IPS DF 19.7 (cell line): ENCODE results near the gene SLC27A4.

Experiments
- DNase-seq: peaks from one replicate; pipeline ENCODE4 v3.0.0-alpha.2; 2013; ENCODE audit warnings: low read depth, low spot score

SLC27A4 gene

DNA sequence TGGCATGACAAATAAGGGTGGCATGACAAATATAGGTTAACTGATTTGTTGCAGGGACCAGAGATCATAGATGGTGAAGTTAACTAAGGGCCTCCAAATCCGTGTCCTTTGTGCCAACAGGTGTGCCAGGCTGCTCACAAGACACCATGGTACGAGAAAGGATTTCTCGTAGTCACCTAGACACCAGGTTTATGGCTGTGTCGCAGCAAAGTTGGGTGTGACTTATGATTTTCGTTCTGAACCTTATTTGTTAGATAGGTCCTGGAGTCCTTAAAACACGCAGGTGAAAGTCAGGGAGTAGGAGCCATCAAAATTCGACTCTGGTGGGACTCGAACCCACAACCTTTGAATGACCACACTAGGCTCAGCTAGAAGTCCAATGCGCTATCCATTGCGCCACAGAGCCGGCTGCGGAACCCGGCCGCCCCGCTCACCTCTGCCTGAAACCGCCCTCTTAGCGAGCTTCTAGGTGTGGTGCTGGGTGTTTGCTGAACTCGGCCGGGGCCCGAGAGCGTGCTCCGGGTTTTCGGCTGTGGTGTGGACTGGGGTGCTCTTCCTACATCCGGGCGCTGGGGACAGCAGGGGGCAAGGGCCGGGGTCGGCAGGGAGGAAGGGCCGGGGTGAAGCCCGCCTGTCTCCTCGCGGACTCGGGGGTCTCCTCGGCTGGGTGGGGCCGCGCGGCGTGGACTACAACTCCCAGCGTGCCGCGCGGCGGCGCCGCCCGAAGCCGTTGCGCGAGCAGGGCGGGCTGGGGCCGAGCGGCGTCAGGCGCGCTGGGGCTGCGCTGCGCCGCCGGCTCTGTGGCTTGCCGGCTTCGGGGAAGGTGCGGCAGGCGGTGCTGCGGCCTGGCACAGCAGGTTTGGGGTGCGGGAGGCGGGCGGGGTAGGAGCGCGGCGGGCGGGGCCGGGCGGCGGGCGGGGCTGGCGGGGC, at the start of gene SLC27A4:
SLC27A4 (plus strand) TSS at position 767 of the 930 bp plus-strand sequence. CDS start 2,606 bp downstream, outside the sequence.
- peak; percentile 82 for DNase-seq

DNA sequence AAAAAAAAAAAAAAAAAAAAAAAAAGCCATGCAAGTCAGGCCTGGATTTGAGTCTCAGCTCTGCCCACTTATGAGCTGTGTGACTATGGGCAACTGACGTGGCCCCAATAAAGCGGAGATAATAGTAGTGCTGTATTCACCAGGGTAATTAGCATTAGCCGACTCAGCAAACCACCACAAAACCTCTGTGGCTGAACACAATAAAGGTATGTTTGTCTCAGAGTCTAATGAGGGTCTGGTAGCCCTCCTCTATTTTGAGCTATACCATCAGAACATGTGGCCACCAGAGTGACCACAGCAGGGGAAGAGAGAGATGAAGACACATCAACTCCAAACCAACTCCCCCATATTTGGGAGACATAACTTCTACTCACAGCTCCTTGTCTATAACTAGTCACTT, 48.3 kb upstream of the SLC27A4 start:
- no peak for DNase-seq

DNA sequence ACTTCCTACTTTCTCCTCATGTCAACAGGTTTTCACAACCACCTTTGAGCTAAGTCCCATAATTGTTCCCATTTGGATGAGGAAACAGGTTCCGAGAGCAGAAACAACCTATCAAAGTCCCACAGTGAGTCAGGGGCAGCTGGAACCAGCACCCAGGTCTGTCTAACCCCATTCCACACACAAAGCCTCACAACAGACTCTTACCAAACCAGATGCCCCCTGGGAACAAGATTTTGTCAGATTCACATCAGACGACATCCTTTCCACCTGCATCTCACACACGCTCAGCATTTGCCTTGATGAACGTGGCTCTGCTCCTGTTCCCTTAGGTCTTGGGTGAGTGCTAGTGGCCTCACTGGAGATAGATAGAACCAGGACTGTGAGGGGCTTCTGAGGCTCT, 47.2 kb upstream of the SLC27A4 start:
- no peak for DNase-seq

DNA sequence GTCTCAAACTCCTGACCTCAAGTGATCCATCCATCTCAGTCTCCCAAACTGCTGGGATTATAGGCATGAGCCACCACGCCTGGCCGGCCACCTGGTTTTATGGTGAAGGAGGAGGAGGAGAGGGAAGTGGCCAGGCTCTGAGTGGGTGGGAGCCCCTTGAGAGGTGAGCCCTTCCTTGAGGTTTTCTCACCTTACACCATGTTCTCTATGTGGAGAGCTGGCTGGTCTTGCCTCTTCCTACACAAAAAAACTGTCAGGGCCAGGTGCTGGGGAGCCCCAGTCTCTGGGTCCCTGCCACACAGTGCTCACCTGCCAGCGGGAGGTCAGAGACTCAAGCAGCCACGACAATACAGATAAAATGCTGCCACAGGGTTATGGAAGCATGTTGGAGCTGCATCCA, 46.2 kb upstream of the SLC27A4 start:
- DNase-seq, result no peak

DNA sequence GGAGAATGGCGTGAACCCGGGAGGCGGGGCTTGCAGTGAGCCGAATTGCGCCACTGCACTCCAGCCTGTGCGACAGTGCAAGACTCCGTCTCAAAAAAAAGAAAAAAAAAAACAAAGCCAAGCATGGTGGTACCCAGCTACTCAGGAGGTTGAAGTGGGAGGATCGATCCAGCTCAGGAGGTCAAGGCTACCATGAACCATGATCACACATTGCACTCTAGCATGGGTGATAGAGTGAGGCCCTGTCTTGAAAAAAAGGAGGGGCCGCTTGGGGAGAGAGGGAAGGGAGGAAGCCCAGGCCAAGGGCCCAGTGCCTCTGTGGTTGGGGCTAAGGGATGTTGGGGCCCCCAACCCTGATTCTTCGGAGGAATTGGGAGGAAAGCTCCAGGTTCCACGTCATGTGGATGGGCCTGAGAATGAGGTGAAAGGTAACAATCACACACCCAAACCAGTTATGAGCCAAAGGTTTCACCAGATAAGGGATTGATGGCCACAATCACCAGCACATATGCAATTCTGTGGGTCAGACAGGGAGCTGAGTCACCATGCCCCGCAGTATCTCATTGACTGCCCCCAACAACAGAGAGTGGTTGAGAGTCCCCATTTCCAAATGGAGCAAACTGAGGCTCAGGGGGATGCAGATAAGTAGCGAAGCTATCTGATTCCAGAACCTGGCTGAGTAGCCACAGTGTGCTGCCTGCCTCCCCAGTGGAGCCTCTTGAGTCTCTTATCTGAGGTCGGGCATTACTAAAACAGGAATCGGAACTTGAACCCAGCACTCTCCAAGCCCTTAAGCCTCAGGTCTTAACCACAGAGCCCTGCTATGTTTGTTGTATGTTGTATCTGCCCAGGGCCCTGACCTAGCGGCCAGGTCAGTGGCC, 43.7 kb upstream of the SLC27A4 start:
- no peak for DNase-seq

DNA sequence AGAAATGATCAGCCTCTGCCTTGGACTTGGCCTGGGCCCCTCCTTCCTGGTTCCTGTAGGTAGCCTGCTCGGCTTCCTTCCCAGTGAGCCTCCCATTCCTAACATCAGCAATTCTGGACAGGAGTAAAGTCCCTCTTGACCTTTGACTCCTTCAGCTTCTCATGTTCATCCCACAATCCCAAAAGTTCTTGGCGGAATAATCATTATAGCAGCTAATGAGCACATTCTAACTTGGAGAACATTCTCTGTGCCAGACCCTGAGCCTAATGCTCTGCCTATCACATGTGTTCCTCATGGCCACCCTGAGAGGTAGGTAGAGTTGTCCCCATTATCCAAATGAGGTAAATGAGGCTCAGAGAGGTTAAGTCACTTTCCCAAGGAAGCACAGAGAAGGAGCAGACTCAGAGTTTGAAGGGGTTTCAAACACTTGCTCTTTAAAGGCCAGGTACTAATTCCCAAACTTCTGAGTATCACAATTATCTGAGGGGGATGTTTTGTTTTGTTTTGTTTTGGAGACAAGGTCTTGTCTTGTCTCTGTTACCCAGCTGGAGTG, 43.0 kb upstream of the SLC27A4 start:
- no peak for DNase-seq

DNA sequence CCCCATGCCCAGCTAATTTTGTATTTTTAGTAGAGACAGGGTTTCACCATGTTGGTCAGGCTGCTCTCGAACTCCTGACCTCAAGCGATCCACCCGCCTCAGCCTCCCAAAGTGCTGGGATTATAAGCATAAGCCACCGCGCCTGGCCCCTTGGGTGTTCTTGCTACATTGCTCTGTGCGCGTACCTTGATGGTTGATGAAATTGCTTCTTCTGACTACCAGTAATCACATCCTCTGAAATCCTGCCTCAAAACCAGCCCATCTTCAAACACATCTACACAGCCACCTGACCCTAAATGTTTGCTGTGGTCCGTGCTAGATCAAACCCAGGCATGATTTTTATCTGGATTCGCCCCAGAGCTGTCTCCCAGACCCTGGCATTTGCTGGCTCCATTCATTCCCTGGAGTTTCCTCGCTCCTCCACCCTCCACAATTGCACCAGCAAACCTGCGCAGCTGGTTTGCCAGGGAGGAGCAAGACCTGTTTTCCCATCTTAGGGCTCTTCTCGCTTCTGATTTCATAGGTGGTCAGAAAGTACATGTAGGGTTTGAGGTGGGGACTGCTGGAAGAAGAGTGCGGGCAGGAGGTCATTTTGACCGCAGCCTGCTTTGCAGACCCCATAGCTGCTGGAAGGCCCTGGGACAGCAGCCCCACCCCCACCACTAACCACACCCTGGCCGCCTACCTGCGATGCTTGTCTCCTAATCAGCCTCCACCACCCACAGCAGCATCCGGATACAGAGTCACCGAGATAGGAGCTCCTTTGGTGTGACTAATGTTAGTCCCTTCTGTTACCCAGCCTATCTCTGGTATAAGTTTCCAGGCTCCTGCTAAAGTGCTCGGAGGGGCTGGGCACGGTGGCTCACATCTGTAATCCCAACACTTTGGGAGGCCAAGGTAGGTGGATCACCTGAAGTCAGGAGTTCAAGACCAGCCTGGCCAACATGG, 41.5 kb upstream of the SLC27A4 start:
- no peak for DNase-seq

DNA sequence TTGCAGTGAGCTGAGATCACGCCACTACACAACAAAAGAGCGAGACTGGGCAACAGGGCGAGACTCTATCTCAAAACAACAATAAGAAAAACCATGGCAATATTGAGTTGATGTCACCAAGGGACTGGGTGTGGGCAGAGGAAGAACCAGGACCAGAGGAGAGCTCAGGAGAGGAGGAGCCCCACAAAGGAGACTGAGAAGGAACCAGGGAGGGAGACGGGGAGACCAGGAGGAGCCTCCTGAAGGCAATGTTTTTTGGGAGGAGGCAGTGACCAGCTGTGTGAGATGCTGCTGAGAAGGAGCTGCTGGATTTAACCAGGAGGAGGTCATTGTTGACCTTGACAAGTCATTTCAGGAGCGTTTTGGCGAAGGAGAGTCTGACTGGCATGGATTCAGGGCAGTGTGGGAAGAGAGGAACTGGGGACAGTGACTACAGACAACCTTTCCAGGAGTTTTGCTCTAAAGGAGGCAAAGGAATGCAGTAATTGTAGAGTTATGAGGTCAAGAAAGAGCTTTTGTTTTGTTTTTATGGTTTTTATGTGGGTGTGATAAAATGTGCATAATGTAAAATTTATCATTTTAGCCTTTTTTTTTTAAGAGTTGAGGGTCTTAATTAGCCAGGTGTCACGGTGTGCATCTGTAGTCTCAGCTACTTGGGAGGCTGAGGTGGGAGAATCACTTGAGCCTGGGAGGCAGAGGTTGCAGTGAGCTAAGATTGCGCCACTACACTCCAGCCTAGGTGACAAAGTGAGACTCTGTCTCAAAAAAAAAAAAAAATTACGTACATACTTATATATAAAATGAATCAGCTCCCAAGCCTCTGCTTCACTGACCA, 36.0 kb upstream of the SLC27A4 start:
- no peak for DNase-seq

DNA sequence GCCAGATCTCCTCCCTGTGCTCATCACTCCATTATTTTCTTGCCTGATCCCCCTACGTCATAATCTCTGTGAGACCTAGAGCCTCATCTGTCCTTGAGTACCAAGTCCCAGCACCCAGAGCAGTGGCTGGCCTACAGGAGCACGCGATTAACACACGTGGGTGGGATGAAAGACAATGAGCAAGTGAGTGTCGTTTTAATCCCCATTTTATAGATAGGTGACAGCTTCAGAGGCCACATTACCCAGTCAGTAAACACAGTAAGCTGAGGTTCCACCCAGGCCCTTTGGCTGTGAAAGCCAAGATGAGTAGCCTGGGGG, 35.4 kb upstream of the SLC27A4 start:
- no peak for DNase-seq

DNA sequence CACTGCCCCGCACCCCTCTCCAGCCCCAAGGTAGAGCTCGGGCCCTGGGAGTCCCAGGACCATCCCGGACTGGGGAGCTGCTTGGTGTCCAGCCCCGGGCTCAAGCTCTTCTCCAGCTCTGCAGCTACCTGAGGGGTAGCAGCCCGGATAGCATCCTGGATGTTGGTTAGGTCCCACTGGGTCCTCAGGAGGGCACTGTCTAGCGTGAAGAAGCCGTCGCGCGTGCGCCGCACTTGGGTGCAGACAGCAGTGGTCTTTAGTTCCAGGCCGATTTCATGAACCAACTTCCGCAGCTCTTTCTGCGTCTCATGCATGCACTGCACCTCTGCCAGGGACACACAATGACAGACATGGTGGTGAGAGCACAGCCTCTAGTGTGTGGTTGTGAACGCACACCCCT, 30.8 kb upstream of the SLC27A4 start:
- no peak for DNase-seq

DNA sequence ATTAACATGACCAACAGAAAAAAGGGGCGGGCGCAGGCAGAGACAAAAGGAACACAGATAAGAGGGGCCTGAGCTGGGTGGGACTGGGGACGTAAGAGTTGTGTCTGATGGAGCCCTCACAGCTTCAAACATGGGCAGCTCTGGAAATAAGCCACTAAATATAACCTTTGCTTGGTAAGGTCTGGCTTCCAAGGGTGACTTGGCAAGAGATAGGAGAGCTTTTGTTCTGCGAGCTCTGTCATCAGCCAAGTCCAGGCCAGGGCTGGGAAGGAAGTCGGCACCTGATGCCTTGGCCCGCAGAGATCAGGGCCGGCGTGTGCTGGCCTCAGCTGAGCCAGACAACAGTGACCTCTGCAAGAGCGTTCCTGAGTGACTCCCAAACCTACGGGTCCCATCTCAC, 29.9 kb upstream of the SLC27A4 start:
- no peak for DNase-seq

DNA sequence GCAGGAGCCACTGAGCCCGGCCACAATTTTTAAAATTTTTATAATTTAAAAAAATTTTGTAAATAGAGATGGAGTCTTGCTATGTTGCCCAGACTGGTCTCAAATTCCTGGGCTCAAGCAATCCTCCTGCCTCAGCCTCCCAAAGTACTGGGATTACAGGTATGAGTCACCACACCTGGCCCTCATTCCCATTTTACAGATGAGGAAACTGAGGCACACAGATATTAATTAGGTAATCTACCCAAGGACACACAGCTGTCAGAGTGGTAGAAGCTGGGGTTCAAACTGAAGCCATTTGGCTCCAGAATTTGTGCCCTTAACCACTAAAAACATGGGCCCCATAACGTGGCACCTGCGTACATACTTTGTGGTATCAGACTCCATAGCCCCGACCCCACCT, 25.6 kb upstream of the SLC27A4 start:
- DNase-seq, result no peak

DNA sequence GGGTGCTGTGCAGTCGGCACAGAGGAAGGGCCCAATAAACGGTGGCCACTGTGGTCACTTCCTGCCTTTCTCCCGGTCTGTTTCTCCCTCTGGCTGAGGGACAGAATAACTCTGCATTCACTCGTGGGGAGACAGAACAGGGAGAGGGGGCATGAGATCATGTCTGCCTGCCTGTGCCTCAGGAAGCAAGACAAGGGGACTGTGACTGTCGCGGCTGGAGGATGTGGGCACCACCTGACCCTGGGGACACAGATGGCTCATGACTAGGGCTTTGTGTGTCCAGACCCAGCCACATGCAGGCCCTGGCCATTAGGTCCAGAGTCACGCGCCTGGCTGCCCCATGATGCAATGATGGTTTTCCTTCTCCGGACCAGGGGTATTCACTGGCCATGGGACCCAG, 23.9 kb upstream of the SLC27A4 start:
- DNase-seq, result no peak

DNA sequence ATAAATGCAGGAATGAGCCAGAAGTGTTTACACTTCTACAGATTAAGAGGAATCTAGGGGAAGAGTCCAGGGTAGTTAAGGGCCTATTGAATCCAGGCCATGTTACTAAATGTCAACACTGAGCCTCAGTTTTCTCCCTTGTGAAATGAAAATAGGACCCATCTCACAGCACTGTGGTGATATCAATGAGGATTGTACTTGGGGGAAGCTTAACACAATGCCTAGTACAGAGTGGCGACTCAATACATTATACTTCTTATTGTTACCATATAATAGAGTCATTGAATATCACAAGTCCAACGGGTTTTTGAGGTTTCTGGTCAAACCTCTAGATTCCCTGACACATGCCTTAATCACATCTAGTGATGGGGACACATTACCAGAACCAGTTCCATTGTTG, 22.7 kb upstream of the SLC27A4 start:
- DNase-seq, result no peak

DNA sequence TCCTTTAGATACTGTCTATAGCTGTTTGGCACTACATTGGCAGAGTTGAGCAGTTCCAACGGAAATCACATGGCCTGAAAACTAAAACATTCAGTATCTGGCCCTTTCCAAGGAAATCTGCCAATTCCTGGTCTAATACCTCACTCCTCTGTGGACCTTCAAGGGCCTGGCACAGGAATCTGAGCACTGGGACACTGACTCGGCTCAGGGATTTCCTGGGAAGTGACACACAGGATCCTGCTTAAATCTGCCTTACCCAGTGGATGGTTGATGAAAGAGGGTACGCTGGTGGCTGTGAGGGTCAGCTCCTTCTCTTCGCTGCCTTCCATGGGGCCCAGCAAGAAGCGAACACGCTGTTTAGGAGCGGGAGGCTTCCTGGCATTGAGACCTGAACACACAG, 19.0 kb upstream of the SLC27A4 start:
- no peak for DNase-seq

DNA sequence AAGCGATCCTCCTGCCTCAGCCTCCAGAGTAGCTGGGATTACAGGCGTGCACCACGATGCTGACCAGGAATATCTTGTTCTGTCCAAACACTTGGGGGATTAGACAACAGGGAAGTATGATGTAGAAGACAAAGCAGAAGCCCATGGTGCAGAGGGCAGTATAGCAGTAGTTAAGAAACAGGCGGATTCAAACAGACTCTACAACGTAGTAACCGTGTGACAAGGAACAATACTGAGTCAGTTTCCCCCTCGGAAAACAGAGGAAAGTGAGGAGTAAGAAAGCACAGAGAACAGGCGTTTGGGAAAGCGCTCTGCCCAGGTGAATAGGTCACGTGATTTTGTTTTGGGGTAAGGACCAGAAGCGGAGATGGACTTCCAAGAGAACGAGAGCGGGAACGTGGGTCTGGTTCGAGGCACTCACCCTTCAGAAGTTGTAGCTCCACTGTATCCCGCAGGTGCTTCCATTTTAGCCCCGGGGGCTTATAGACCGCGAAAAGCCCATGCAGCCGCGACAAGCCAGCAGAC, 18.4 kb upstream of the SLC27A4 start:
- DNase-seq, result peak; percentile 30

DNA sequence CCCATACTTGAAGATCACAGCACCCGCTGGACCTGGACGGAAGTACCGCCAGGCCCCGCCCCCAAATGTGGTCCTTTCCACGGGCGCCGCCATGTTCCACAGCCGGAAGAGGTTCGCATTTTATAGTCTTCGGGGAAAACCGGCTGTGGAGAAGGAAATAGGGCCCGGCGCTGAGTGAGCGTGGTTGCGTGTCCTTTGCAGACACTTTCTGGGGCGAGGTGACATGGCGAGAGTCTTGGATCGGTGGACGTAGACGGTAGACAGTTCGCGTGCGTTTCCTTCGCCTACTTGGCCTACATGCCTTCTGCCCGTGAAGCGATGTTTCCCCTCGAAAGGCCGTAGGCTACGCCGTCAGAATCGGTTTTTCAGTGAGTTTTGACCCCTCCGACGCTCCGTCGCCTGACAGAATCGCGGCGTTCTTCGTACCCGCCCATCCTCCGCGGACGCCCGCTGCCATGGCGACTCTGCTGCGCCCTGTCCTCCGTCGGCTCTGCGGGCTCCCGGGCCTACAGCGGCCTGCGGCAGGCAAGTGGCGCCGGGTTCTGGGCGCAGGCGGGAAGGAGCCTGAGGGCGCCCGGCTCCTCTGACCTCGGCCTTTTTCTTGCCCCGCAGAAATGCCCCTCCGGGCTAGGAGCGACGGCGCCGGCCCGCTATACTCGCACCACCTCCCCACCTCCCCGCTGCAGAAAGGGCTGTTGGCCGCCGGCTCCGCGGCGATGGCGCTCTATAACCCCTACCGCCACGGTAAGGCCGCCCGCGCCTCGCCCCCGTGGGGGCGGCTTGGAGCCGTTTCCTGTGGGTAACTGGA, 17.7 kb upstream of the SLC27A4 start, which contains the start of the genes COQ4 and TRUB2:
COQ4 (plus strand) TSS at position 436 of the 808 bp plus-strand sequence; CDS start at position 456, 20 bp downstream.
TRUB2 (minus strand) TSS at position 44 of the 808 bp plus-strand sequence; CDS start at position 5, 39 bp downstream.
- peak; percentile 78 for DNase-seq

DNA sequence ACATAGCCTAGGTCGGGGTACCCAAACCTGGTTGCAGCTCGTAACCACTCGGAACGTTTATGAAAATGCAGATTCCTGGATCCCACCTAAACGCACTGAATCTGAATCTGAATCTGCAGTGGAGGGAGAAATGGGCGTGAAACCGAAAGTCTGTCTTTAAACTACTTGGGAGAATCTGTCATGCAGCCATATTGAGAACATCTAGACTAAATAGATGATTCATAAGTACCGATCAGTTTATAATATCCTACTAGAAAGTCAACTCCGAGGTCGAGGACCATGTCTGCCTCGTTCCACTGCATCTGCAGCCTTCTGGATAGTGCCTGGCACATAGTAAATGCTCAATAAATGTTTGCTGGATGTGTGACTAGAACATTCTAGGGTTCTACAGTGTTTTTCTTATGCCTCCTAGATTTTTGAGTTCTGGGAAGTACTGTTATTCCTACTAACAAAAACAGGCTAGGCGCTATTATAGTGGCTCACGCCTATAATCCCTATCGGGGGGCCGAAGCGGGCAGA, 17.1 kb upstream of the SLC27A4 start:
- no peak for DNase-seq

DNA sequence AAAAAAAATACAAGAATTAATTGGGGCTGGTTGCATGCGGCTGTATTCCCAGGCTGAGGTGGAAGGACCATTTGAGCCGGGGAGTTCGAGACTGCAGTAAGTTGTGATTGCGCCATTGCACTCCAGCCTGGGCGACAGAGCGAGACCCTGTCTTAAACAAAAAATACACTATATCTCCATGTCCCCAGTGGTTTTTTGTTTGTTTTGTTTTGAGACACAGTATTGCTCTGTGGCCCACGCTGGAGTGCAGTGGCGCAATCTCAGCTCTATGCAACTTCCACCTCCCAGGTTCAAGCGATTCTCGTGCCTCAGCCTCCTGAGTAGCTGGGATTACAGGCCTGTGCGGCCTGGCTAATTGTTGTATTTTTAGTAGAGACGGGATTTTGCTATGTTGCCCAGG, 16.5 kb upstream of the SLC27A4 start:
- DNase-seq, result no peak
